HK-2 (cell line): ENCODE measurements around the gene MTG1.
"Not testable (repeated sequence)": the region's sequence is repeated elsewhere in the genome, so short reads cannot be mapped to it uniquely, and the experiment has no call there.

ENCODE experiments used
- DNase-seq: peaks from one replicate; pipeline ENCODE4 v3.0.0-alpha.2; 2018; ENCODE audit not compliant: unreplicated experiment

MTG1 gene

DNA sequence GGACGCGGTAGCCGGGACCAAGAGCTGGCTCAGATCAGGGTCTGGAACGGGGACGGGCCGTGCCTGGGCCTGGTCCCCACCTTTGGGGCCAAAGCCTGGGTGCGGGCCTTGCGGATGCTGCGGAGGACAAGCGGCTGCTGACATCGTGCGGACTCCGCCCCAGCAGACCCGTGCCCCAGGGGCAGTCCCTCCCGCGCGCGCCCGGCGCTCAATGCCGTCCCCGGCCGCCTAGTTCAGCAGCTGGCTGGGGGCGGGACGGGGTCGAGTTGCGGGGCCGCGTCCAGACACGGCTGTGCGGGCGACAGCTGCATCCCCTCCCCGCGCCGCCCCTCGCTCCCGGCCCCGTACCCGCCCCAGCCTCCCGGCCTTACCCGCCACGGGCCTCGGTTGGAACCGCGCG lies 30.1 kb downstream of the MTG1 start:
- DNase-seq: not testable (repeated sequence)

DNA sequence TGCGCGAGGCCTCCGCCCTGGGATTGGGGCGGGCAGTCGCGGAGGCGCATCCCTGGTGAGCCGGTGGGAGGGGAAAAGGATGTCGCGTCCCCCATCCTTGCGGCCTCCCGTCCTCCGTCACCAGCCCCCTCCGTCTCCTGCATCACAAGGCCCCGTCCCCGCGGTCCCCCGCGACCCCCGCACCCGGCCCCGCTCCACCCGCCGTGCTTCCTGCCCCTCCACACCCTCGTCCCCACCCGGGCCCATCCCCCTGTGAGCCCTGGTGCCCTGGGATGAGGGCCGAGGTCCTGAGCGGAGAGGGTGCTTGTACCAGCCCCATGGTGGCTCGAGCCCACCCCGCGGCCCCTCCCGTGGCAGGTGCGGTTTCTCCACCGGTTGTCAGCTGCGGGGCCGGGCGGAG lies 30.6 kb downstream of the MTG1 start, which contains the start of gene SPRN:
Gene SPRN (minus strand): TSS at position 25 of the 400 bp plus-strand sequence. CDS start 944 bp downstream, outside the sequence.
- not testable (repeated sequence) for DNase-seq

DNA sequence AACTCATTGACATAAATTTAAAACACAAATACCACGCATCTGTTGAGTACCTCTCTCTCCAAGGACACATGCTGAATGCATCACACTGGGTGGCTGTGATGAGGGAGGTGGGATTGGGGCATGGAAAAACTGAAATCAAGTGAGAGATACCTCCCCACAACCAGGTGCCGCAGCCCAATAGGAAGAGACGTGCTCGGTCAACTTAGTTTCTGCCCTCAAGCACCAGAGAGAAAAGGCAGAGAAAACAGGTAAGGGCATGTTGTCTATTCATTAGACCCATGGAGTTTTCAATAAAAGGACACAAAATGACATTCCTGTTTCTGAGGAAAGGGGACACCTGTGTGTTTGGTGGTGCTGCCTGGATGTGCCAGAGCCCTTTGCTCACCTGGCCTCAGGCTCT lies 35.6 kb downstream of the MTG1 start:
- DNase-seq: not testable (repeated sequence)

DNA sequence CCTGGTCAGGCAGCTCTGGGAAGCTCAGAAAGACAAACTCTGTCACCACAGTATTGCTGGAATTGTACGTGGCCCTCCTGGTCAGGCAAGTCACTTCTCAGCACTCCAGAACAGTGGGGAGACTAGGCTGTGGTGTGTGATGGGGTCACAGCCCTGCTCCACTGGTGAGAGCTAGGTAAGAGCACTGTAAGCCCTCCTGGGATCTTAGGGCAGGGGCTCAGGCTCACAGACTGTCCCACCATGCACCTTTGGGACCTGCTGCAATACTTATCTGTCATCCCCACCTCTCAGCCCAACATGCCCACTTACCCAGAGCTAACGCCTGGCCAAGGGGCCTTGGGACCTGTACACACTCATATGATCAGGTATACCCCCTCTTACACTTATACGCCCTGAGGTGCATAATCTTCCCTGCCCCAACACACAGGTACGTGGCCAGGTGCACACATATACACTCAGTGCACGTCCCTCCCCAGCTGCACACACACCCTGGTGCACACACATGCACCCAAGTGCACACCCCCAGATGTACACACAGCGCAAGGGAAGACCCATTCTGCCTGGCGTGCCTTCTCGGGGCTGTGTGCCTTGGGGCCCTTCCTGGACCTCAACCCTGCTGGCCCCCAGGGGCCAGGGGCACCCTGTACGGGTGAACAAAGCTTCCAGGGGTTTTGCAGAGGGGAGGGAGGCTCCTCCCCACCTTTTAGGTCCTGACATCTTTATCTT lies 38.1 kb downstream of the MTG1 start:
- DNase-seq: not testable (repeated sequence)

DNA sequence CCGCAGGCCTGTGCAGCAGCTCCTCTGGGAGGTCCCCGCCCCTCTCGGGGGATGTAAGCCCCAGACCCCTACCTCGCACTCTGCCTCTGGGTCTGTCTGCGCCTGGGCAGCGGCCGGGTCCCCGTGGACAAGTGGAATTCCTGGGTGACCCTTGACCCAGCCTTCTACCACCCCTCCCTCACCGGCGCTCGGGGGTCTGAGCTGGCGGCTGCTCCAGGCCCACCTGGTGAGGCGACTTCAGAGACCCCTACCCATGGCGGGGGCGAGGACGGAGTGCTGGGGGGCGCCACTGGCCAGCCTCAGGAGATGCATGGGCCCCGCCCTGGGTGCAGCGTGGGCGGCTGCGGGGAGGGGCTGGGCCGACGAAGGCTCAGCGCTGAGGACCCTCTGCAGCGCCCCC lies 38.8 kb downstream of the MTG1 start:
- not testable (repeated sequence) for DNase-seq

DNA sequence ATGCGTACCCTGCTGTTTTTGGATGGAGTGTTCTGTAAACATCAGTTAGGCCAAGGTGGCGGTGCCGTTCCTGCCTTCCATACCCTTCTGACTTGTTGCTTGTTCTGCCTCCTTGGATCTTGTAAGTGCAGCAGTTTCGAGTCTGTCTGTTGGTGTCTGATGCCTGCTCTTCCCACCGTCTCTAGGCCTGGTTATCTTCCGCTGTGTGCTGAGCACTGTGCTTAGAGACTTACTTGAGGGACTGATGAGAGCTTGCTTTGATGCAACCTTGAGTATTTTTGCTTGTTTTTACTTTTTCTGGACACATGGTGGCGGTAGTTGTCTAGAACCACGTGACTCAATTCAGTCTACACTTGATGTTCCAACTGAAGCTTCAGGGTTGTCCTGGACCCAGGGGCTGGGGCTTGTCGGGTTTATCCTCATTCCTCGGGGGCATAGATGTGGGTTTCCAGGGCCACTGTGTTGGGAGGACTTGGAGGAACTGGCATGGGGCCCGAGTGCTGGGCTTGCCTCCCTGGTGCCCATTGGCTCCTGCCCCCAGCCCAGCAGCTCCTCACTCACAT lies 44.8 kb downstream of the MTG1 start:
- DNase-seq: no peak

DNA sequence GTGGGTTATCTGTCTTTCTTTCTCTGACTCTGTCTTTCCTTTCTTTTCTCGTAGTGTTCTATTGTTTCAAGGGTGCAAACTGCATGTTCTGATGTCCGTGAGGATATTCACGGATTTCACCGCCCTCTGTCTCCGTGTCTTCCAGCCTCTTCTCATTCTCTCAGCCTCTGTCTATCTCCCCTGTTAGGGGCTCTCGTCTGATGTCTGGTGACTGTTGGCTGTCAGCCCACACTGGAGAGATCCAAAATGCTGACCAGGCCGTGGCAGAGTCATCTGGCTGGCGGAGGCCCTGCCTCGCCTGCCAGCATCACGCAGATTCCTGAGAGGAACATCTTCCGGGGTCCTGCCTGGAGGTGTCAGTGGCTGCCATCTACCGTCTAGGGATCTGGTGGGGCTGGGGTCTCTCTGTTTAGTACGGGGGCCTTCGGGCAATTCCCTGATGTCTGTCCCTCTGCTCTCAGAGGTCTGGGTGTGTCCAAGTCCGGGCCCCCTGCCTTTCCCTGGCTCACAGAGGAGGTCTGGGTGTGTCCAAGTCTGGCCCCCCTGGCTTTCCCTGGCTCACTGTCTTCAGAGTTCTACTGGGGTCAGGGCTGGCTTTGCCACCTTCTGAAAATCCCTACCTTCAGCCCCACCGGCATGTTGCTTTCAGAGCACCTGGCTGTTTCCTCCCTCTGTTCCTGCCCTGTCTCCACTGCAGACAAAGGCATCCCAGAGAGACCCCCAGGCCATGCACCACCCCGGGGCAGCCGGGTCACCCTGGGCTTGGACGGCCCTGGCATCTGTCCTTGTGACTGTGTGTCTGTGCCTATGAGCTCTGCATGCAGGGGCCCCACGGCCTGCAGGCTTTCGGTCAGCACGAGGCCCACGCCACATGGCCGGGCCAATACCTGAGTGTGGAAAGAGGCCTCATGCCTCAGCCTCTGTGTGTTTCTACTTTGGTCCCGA lies 45.8 kb downstream of the MTG1 start:
- DNase-seq: no peak

DNA sequence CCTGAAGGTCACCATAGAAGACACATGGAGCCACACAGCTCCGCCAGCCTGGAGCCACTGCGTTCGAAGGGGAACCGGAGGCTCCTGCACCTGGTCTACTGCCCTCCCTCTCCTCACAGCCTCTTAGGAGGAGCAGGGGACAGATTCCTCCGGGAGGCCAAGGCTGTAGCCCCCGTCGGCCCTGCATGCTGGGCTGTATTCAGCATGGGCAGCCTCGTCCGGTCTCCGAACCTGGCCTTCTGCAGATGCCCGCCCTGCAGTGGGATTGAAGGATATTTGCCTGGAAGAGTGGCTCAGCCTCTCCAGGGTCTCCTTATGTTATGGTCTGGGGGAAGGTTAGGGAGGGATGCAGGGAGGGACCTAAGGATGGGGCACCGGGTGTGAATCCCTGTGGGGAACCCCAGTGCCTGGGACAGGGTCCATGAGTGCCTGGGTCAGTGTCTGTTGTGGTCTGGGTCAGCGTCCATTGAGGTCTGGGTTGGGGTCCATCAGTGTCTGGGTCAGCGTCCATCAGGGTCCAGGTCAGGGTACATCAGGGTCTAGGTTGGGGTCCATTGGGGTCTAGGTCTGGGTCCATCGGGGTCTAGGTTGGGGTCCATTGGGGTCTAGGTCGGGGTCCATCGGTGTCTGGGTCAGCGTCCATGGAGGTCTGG lies 46.8 kb downstream of the MTG1 start:
- no peak for DNase-seq

DNA sequence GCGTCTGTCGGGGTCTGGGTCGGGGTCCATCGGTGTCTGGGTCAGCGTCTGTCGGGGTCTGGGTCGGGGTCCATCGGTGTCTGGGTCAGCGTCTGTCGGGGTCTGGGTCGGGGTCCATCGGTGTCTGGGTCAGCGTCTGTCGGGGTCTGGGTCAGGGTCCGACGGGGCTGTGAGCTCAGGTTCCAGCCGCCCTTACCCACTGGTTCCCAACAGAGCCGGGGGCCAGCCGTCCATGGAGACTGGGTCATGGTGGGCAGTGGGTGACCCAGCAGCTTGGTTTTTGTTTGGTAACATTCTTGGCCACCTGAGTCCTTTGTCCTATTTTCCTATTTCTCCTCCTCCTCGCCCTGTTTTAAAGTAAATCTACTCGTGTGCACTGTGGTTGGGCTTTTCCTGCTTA lies 47.4 kb downstream of the MTG1 start:
- not testable (repeated sequence) for DNase-seq

DNA sequence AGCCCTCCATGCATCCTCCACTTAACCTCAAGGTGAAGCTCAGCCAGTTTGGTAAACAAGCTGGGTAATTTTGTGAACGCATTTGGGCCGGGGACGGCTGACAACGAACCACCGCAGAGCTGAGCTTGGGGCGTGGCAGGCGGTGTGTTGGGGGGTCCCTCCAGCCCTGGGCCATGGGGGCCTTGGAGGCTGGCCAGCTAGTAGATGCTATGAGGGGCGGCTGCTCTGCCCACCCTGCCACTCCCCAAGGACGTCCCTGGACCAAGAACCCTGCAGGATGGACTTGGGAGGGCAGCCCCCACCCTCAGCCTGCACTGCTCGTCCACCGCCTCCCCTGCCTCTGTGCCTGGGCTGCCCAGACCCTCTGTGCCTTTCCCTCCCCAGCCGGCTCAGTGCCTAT lies 47.8 kb downstream of the MTG1 start:
- no peak for DNase-seq

DNA sequence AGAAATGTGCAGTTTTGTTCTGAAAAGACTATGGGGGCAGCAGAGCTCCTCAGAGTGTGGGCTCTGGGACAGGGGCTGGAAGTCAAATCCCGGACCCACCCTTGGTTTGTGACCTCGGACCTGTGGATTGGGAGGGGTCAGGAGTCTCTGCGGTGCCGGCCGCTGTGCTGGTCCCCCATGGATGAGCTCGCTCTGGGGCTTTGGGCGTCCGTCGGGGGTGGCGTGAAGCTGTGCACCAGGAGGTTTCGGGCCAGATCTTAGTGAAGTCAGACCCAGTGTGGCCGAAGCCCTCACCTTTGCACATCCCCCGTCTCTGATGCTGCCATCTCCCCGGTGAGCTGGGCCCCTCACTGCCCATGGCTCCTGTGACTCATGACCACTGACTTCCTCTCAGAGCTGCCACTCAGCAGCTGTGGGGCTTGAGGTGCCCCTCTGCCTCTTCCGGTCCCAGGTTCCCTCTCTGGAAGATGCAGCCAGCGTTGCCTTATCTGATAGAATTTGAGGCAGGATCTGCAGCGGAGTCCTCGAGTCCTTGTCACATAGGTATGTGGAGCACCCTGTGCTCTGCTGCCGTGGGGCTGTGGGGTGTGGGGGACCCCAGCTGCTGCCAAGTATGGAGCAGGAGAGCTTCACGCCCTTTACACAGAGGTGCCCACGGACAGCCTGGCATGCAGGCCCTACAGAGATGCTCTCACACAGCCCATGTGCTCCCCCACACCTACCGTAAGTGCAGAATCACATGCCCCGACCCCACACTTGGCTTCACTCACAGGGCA lies 48.4 kb downstream of the MTG1 start:
- no peak for DNase-seq

DNA sequence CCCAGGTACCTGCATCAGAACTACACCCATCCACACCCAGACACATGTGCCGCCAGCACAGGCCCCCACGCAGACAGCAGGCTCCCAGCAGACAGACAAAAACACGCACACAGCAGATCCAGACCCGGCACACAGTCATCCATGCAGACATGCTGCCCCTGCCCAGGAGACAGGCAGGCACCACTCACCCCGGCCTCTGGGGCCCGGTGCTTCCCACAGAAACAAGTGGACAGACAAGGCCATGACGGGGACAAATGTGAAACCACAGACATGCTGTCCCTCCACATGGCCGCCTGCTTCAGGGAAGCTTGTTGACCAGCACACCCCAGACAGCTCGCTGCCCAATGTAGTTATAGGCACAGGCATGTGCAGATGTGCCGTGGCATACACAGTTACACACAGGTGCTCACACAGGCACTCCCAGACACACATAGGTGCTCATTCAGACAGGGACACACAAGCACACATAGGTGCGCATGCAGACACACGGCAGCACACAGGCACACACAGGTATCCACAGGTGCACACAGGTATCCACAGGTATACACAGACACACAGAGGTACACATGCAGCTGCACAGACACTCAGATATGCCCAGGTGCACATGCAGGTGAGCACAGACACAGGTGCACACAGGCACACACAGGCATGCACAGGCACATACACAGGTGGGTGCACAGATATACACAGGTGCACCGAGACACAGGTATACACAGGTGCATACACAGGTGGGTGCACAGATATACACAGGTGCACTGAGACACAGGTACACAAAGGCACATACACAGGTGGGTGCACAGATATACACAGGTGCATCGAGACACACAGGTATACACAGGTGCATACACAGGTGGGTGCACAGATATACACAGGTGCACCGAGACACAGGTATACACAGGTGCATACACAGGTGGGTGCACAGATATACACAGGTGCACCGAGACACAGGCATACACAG lies 49.3 kb downstream of the MTG1 start:
- DNase-seq: no peak

DNA sequence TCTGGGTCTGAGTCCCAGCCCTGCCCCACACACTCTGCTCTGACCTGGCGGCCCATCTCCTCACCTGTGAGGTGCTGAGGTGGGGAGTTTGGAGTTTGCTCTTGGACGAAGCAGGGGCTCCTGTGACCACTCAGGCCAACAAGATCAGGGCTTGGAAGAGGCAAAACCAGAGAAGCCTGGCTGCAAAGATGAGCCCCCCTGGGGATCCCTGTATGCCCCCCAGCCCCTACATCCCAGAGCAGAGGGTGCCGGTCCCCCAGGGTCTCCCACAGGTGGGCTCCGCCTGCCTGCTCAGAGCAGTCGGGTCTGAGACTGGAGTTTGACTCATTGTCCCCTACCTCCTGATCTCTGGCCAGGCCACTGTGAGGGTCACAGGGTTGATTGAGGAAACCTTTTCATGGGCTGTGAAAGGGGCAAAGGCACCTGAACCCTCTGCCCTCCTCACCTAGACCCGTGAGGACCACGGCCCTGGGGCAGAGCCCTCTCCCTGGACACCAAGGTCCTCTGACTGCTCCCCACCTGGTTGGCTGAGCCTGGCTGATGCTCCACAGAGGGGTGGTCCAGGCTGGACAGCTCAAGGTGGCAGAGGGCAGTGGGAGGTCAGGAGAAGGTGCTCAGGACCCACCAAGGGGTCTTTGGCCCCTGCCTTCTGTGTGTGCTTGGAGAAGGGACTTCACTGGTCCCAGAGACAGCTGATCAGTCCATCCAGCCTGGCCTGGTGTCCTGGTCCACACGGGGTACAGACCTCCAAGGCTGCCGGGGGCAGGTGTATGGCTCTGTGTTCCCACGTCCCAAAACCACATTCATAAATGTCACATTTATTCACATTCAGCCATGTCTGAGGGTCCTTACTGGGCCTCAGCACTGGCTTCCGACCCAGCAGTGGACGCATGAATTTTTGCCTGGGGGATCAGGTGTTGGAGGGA lies 50.6 kb downstream of the MTG1 start:
- DNase-seq: no peak

DNA sequence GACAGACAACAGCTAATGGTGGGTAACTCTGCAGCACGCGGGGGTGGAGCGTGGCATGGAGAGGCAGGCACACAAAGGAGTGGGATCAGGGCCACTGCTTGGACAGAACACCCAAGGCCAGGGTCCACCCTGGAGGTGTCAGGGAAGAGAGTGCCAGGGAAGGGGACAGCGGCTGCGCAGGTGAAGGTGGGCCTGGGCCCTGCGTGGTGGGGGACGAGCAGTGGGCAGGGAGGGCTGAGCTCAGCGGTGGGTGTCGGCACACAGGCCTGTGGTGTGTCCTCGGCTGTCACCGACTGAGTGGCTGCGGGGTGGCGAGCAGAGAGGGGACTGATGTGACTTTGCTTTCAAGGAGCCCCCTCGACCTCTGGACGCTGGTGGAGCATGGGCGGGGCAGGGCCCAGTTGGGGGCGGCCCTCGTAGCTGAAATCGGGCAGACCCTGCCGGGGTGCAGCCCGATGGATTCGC lies 51.3 kb downstream of the MTG1 start:
- DNase-seq: no peak

DNA sequence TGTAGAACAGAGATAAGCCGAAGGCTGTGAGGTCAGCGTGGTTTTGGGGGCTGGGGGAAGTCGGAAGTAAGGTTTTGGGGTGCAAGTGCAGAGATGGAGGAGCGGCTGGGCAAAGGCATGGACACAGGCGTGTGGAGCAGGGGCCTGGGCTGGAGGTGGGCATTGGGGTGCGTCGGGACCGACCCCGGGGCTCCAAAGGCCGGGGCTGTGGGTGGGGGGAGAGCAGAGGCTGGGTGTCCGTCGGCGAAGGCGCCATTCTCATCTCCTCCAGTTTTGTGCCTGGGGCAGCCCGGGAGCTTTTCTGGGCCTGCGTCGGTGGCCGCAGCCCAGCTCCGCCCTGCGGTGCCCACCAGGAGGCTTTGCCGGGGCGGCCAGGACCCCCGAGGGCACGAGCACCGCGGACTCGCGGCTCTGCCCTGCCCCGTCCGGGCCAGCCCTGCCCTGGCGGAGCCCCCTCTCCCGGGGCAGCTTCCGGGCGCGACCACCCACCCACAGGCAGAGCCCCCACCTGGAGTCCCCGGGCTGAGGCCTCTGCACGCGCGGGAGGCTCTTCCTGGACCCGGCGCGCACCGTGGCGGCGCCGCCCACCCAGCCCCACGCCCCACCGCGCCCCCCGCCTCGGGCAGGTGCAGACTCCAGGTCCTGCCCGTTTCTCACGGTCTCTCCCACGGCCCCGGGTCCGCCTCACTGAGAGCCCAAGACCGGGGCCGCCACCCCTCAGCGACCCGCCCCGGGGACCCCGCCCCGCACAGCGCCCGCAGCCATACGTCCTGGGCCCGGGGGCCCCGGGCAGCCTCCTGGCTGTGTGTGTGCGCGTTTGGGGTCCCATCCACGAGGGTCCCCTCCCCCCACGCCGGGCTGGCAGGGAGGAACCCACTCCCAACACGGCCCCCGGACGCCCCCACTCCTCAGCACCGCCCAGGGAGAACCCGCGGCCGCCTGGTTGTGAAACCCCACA lies 52.1 kb downstream of the MTG1 start:
- no peak for DNase-seq

DNA sequence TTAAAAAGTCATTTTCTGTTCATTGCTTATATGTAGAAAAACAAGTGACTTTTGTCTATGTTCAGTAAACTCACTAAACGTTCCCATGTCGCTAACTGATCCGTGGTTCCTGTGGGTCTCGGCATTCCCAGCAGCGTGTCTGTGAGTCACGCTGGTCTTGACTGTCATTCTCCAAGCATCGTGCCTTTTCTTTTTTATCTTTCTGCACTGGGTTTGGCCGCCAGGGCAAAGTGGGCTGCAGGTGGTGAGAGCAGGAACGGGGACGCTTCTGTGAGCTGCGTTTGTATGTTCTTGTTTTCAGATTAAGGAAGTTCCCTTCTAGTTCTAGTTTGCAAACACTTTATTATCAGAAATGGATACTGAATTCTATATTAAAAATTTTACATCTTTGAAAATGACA lies 53.0 kb downstream of the MTG1 start:
- DNase-seq: no peak

DNA sequence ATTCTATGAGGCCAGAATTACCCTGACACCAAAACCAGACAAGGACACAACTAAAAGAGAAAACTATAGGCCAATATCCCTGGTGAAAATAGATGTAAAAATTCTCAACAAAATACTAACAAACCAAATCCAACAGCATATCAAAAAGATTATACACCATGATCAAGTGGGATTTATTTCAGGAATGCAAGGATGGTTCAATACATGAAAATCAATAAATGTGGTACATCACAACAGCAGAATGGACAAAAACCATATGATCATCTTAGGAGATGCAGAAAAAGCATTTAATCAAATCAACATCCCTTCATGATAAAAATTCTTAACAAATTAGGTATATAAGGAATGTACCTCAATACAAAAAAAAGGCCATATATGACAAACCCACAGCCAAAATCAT lies 54.2 kb downstream of the MTG1 start:
- no peak for DNase-seq

DNA sequence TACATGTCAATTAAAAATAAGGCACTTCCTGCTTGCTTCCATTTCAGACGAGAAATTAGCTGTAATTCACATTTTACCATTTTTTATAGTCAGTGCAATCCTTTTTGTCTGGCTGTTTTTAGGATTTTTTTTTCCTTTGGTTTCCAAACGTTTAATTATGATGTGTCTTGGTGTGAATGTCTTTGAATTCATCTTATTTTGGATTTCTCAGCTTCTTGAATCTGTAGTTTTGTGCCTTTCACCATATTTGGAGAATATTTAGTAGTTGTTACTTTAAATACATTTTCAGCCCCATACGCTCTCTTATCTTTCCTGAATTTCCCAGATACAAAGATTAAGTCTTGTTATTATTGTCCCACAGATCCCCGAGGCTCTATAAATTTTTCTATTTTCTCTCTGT lies 57.4 kb downstream of the MTG1 start:
- DNase-seq: no peak
